GM12892 (cell line): Measurements from ENCODE around the gene MAP3K5.

Experiments
- POLR2A ChIP-seq: IDR thresholded peaks from 2 replicates; pipeline ENCODE4 v1.6.1; 2011; ENCODE audit warnings: low read depth, low read length, control low read depth
- POLR2AphosphoS5 ChIP-seq: IDR thresholded peaks from 2 replicates; pipeline ENCODE4 v1.6.1; 2011; ENCODE audit warnings: low read depth, low read length, control low read depth

DNA sequence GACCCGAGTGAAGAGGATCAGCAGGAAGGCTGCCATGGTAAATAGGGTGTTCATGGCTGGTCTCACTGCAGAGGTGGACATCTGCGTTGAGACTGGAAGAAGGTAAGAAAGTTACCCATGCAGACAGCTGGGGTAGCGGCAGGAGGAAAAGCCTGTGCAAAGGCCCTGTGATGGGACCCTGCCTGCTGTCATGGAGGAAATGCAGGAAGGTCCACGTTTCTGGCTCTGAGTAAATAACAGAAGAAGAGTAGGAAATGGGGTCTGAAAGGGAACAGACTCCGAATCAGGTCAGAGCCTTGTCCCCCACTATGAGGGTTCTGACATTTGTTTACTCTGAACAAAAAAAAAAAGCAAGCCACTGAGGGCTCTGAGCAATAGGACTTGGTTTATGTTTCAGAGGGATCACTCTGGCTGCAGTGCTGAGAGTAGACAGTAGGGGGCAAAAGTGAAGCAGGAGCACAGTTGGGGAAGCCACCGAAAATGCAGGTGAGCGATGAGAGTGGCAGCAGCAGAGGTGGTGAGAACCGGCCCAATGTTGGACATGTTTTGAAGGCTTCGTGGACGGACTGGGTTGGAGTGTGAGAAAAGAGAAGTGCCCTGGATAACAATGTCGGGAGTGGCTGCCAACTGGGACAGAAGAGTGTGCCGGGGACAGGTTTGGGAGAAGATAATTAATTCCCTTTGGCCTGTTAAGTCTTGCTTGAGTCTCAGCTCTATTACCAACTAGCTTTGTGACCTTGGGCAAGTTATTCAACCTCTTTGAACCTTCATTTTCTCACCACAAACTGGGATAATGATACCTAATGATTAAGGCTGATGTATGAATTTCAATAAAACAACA lies 184.1 kb downstream of the MAP3K5 start:
- no peak for TF ChIP-seq POLR2AphosphoS5
- no peak for TF ChIP-seq POLR2A
